Endodermal cell (in vitro differentiated cells): ENCODE measurements around the gene PHLDA2. TPM values are rescaled to one million over a fixed set of nuclear protein-coding genes. Genes with fewer than 3 reads are reported as not detected.
A peak's percentile ranks its signal among the peaks of the same experiment; 100 is the strongest.

Experiments
- DNase-seq: peaks from one replicate; pipeline ENCODE4 v3.0.0-alpha.2; 2017
- H3K27ac ChIP-seq: 2 replicates; pipeline ENCODE4 v1.5.1; 2013; ENCODE audit warnings: mild to moderate bottlenecking, low read depth, low read length, moderate library complexity
- H3K27me3 ChIP-seq: 2 replicates; pipeline ENCODE4 v1.6.1; 2013; ENCODE audit warnings: mild to moderate bottlenecking, low read length, moderate library complexity; ENCODE audit not compliant: insufficient read depth, control insufficient read depth, poor library complexity, severe bottlenecking
- H3K36me3 ChIP-seq: 2 replicates; pipeline ENCODE4 v1.7.0; 2013; ENCODE audit warnings: mild to moderate bottlenecking, low read length, moderate library complexity; ENCODE audit not compliant: control insufficient read depth, insufficient read depth
- H3K4me1 ChIP-seq: one replicate; pipeline ENCODE4 v1.7.0; 2013; ENCODE audit warnings: low read length; ENCODE audit not compliant: control insufficient read depth, insufficient read depth
- H3K4me3 ChIP-seq: 2 replicates; pipeline ENCODE4 v1.5.1; 2013; ENCODE audit warnings: mild to moderate bottlenecking, low read length, moderate library complexity
- H3K9ac ChIP-seq: 2 replicates; pipeline ENCODE4 v1.6.1; 2013; ENCODE audit warnings: mild to moderate bottlenecking, low read length, moderate library complexity; ENCODE audit not compliant: poor library complexity, severe bottlenecking; ENCODE audit errors: extremely low read depth
- H3K9me3 ChIP-seq: 2 replicates; pipeline ENCODE4 v1.6.1; 2013; ENCODE audit warnings: mild to moderate bottlenecking, low read length, moderate library complexity; ENCODE audit not compliant: control insufficient read depth
- H3K27ac Mint-ChIP-seq: 2 replicates; pipeline ENCODE4 v1.8.0; 2020; ENCODE audit warnings: mixed read lengths
- H3K27me3 Mint-ChIP-seq: 2 replicates; pipeline ENCODE4 v1.8.0; 2021; ENCODE audit warnings: mild to moderate bottlenecking, mixed read lengths; ENCODE audit not compliant: insufficient read depth
- H3K36me3 Mint-ChIP-seq: 2 replicates; pipeline ENCODE4 v1.8.0; 2020; ENCODE audit warnings: low read depth, mixed read lengths
- H3K4me1 Mint-ChIP-seq: 2 replicates; pipeline ENCODE4 v1.8.0; 2020; ENCODE audit warnings: mixed read lengths
- H3K4me3 Mint-ChIP-seq: 2 replicates; pipeline ENCODE4 v1.8.0; 2020; ENCODE audit warnings: mild to moderate bottlenecking, moderate library complexity, mixed read lengths
- H3K9me3 Mint-ChIP-seq: 2 replicates; pipeline ENCODE4 v1.8.0; 2020; ENCODE audit warnings: mild to moderate bottlenecking, mixed read lengths
- CTCF ChIP-seq: fragments of 200-600 bp; sonication (generic); conservative IDR thresholded peaks from 2 replicates; pipeline ENCODE4 v1.5.0; 2021; ENCODE audit warnings: antibody characterized with exemption, mild to moderate bottlenecking
- WGBS, 2 experiments: methylation state at CpG; one replicate each; pipeline versions ENCODE4 v1.1.5 to v1.1.7; 2013; ENCODE audit warnings: missing lambda C conversion rate in 2 of 2, mixed read lengths in 1 of 2; ENCODE audit not compliant: insufficient coverage in 1 of 2, insufficient read length in 1 of 2; 5-methylcytosine and 5-hydroxymethylcytosine counted together
- total RNA-seq, 2 donors: library from RNA; stranded (reverse); fragmentation: NEBNext Ultra II Directional in 1 of 2; extraction: Animal tissue kit (Norgen Biotek cat#: 25700) in 1 of 2; gene quantifications; 2 replicates in 1 of 2; 3 replicates in 1 of 2; pipeline ENCODE4 v1.2.1, GENCODE V29; 2021

Gene PHLDA2
- total RNA-seq, 2 donors from 2014 or later: 3.0 to 5.1 TPM

- Histone ChIP-seq H3K27me3 (no peaks in the 10 kb centered on the region), H3K27ac (no peak overlapping the region), H3K4me3 (no peak overlapping the region), H3K9me3 (no peaks in the 10 kb centered on the region), H3K9ac (no peak overlapping the region), H3K4me1 (peaks cover 9% of the 10 kb centered on the region), H3K36me3 (peaks cover 92% of the 10 kb centered on the region)
- Mint-ChIP-seq H3K27ac (no peak overlapping the region), H3K27me3 (no peaks in the 10 kb centered on the region), H3K4me1 (peaks cover 13% of the 10 kb centered on the region), H3K4me3 (no peak overlapping the region), H3K36me3 (peaks cover 72% of the 10 kb centered on the region), H3K9me3 (no peaks in the 10 kb centered on the region)
- 93 to 96% methylated on average over 7 to 11 of the region's 11 CpGs for WGBS, 2 experiments
- peak; percentile 37 for DNase-seq
- no peak for TF ChIP-seq CTCF
Measured at GRCh38 chr11:2947744-2948143, 18.5 kb upstream of the PHLDA2 start.

GRCh38 chr11:2945757-2946287, 16.6 kb upstream of the PHLDA2 start:
- Histone ChIP-seq H3K4me1 (peaks cover 9% of the 10 kb centered on the region), H3K36me3 (peaks cover 78% of the 10 kb centered on the region), H3K27ac (peak overlapping the region; percentile 67), H3K4me3 (no peak overlapping the region), H3K9me3 (no peaks in the 10 kb centered on the region), H3K27me3 (no peaks in the 10 kb centered on the region), H3K9ac (no peak overlapping the region)
- Mint-ChIP-seq H3K9me3 (no peaks in the 10 kb centered on the region), H3K4me1 (peaks cover 13% of the 10 kb centered on the region), H3K36me3 (peaks cover 54% of the 10 kb centered on the region), H3K27me3 (no peaks in the 10 kb centered on the region), H3K4me3 (no peak overlapping the region), H3K27ac (peak overlapping the region; percentile 36)
- WGBS, 2 experiments: 69 to 71% methylated on average over 6 to 8 of the region's 8 CpGs
- no peak for DNase-seq
- TF ChIP-seq CTCF: no peak

- Histone ChIP-seq H3K27ac (peak overlapping the region; percentile 67), H3K9ac (no peak overlapping the region)
- peak overlapping the region; percentile 36 for H3K27ac Mint-ChIP-seq
Measured at GRCh38 chr11:2945031-2945756, 16.0 kb upstream of the PHLDA2 start.

More at GRCh38 chr11:2945031-2945756, 16.0 kb upstream of the PHLDA2 start:
- Histone ChIP-seq H3K9me3 (no peaks in the 10 kb centered on the region), H3K4me1 (peaks cover 9% of the 10 kb centered on the region), H3K27me3 (no peaks in the 10 kb centered on the region), H3K4me3 (no peak overlapping the region), H3K36me3 (peaks cover 71% of the 10 kb centered on the region)
- Mint-ChIP-seq H3K4me1 (peaks cover 13% of the 10 kb centered on the region), H3K4me3 (no peak overlapping the region), H3K27me3 (no peaks in the 10 kb centered on the region), H3K9me3 (no peaks in the 10 kb centered on the region), H3K36me3 (peaks cover 50% of the 10 kb centered on the region)
- no peak for TF ChIP-seq CTCF
- 23 to 66% methylated on average over 3 to 16 of the region's 16 CpGs for WGBS, 2 experiments
- peak; percentile 89 for DNase-seq
